GM12891 (cell line): ENCODE results near the gene DTNA.

ENCODE experiments used
- POLR2A ChIP-seq: IDR thresholded peaks from 2 replicates; pipeline ENCODE4 v1.6.1; 2011; ENCODE audit warnings: low read depth, low read length, control low read depth
- POLR2AphosphoS5 ChIP-seq: IDR thresholded peaks from 2 replicates; pipeline ENCODE4 v1.6.1; 2011; ENCODE audit warnings: low read depth, low read length, control low read depth

DNA sequence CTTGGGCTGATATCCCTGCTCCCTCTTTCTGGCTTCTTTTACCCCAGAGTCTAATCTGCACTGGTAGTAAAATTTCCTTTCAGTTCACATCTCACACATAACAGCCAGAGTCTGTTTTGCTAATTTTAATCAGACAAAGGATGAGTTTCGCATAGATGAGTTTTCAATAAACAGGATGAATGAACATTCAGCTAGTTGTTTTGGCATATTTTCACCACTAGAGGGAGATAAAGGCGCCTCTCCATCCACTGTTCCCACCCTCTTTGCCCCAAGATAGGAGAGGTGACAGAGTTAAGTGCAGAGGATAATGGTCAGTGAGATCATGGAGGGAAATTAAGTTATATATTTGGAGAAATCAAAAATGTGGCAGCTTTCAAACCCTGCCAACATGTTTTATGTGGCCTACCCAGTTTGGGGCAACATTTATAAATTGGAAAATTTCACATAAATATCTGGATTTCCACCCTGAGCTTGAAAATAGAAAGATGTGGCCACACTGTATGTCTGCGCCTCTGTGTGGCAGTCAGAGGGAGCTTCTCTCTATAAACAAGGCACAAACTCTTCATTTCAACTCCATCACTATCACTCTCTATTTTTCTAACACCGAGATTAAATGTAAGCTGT, 48.5 kb upstream of the DTNA start:
- no peak for TF ChIP-seq POLR2A
- no peak for TF ChIP-seq POLR2AphosphoS5
